Measurements from ENCODE around the gene AOAH. TPM values are rescaled to one million over a fixed set of nuclear protein-coding genes. Genes with fewer than 3 reads are reported as not detected.

AOAH gene
- total and polyA plus RNA-seq, 9 of the 15 experiments (the other 6 are each of a cell fraction or from before 2014, with no cell fraction given) = not detected

- no peak for TF ChIP-seq ZFP30 (CRISPR knock-in tag; IDR thresholded peaks at IDR 0.05; ENCODE audit: borderline replicate concordance)
Observed at GRCh38 chr7:36690514-36691187, 33.6 kb downstream of the AOAH start (continued).

DNA sequence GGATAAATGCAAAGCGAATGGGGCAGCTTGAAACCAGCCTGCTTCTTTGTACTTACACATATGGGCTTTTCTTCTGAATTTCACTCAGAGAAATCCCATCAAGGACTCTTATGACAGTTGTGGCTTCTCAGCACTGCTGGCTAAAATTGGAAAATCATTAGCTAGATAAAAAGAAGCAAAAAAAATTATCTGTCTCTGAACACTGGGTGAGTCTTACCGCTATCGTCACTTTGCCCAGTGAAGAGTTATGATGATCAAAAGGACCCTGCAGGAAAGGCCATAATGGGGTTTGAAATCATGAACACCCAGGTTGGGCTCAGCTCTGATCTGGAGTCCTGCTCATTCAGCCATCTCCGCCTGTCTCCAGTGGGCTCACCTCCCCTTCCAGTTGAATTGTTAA is 34.3 kb downstream of the AOAH start:
- Histone ChIP-seq H3K9me3 (replicated peaks; ENCODE audit: control insufficient read depth, insufficient read depth, low read depth, low read length) (no peaks in the 10 kb centered on the region), H3K27me3 (ENCODE audit: control insufficient read depth in 2 of 2, insufficient read depth in 2 of 2, low read length in 2 of 2) (peaks cover 0 to 5% of the 10 kb centered on the region in 2 experiments; a peak in 1 of 5 replicates), H4K20me1 (replicated peaks; ENCODE audit: control insufficient read depth, insufficient read depth, low read length) (no peaks in the 10 kb centered on the region), H2AFZ (ENCODE audit: low read depth, low read length) (no peak overlapping the region), H3K4me1 (replicated peaks in 1 of 2; ENCODE audit: control insufficient read depth in 2 of 2, insufficient read depth in 2 of 2, low read length in 2 of 2) (no peaks in the 10 kb centered on the region), H3K9me1 (ENCODE audit: control insufficient read depth, insufficient read depth, low read length) (no peaks in the 10 kb centered on the region), H3K4me3 (no peak overlapping the region), H3K9ac (ENCODE audit: insufficient read depth in 1 of 2, low read depth in 2 of 2, low read length in 2 of 2) (no peak overlapping the region), H3K79me2 (ENCODE audit: control insufficient read depth, insufficient read depth, low read length) (no peaks in the 10 kb centered on the region), H3K36me3 (ENCODE audit: control insufficient read depth, insufficient read depth, low read length) (no peaks in the 10 kb centered on the region), H3K27ac (ENCODE audit: extremely low read depth, low read depth, low read length) (no peak overlapping the region), H3K4me2 (ENCODE audit: insufficient read depth, low read length) (no peak overlapping the region)
- BruUV-seq (replicated peaks) = no TSS peak
- ChIA-PET POLR2A (no interaction called here), CTCF (ENCODE audit: low intra/inter-chr PET ratio) (no interaction called here)
- whole genome bisulfite sequencing (ENCODE audit: insufficient coverage, low coverage, missing lambda C conversion rate) = 1% methylated on average over 4 of the region's 4 CpGs
- ATAC-seq (no peak), DNase-seq (ENCODE audit: extremely low read depth in 1 of 4, low spot score in 3 of 4) (no peak), FAIRE-seq (no peak)
- intact Hi-C loops (cut with micrococcal nuclease) (no loop called here), in situ Hi-C loops (cut with MboI) (no loop called here)
- TF ChIP-seq, protein P1, sequence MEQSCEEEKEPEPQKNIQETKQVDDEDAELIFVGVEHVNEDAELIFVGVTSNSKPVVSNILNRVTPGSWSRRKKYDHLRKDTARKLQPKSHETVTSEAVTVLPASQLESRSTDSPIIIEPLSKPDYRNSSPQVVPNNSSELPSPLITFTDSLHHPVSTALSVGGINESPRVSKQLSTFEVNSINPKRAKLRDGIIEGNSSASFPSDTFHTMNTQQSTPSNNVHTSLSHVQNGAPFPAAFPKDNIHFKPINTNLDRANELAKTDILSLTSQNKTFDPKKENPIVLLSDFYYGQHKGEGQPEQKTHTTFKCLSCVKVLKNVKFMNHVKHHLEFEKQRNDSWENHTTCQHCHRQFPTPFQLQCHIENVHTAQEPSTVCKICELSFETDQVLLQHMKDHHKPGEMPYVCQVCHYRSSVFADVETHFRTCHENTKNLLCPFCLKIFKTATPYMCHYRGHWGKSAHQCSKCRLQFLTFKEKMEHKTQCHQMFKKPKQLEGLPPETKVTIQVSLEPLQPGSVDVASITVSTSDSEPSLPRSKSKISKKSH (CRISPR knock-in tag; IDR thresholded peaks at IDR 0.05) = no peak
- TF ChIP-seq MAFF (IDR thresholded peaks at IDR 0.05; ENCODE audit: low read length) = no peak
- no peak for TF ChIP-seq RBM14 (IDR thresholded peaks at IDR 0.05; ENCODE audit: borderline replicate concordance, insufficient read depth, low read depth, low read length)
- no peak for TF ChIP-seq SPI1 (IDR thresholded peaks at IDR 0.05; ENCODE audit: borderline replicate concordance, low read depth, low read length)
- TF ChIP-seq, protein P2, sequence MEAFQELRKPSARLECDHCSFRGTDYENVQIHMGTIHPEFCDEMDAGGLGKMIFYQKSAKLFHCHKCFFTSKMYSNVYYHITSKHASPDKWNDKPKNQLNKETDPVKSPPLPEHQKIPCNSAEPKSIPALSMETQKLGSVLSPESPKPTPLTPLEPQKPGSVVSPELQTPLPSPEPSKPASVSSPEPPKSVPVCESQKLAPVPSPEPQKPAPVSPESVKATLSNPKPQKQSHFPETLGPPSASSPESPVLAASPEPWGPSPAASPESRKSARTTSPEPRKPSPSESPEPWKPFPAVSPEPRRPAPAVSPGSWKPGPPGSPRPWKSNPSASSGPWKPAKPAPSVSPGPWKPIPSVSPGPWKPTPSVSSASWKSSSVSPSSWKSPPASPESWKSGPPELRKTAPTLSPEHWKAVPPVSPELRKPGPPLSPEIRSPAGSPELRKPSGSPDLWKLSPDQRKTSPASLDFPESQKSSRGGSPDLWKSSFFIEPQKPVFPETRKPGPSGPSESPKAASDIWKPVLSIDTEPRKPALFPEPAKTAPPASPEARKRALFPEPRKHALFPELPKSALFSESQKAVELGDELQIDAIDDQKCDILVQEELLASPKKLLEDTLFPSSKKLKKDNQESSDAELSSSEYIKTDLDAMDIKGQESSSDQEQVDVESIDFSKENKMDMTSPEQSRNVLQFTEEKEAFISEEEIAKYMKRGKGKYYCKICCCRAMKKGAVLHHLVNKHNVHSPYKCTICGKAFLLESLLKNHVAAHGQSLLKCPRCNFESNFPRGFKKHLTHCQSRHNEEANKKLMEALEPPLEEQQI (IDR thresholded peaks at IDR 0.05) = no peak
- TF ChIP-seq PCBP2 (IDR thresholded peaks at IDR 0.05; ENCODE audit: low read depth, low read length, poor library complexity, severe bottlenecking) = no peak
- no peak for TF ChIP-seq SP1 (CRISPR knock-in tag; IDR thresholded peaks at IDR 0.05)
- TF ChIP-seq, protein P3, sequence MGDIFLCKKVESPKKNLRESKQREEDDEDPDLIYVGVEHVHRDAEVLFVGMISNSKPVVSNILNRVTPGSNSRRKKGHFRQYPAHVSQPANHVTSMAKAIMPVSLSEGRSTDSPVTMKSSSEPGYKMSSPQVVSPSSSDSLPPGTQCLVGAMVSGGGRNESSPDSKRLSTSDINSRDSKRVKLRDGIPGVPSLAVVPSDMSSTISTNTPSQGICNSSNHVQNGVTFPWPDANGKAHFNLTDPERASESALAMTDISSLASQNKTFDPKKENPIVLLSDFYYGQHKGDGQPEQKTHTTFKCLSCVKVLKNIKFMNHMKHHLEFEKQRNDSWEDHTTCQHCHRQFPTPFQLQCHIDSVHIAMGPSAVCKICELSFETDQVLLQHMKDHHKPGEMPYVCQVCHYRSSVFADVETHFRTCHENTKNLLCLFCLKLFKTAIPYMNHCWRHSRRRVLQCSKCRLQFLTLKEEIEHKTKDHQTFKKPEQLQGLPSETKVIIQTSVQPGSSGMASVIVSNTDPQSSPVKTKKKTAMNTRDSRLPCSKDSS (IDR thresholded peaks at IDR 0.05; ENCODE audit: low read depth, partially characterized antibody) = no peak
